Superior temporal gyrus (tissue), 1 donor: ENCODE results near the gene DPEP2NB.
"Not testable (repeated sequence)": the region's sequence is repeated elsewhere in the genome, so short reads cannot be mapped to it uniquely, and the experiment has no call there.

Experiments used
- DNase-seq: peaks from one replicate; pipeline ENCODE4 v3.0.0-alpha.2; 2016; ENCODE audit errors: extremely low spot score

DPEP2NB gene

GRCh38 chr16:68015681-68016080 lies at the start of gene DPEP2NB:
Gene DPEP2NB (minus strand): TSS chr16:68015911. CDS start chr16:68015770, 141 bp downstream.
- no peak for DNase-seq

GRCh38 chr16:68064791-68065365 lies 49.2 kb upstream of the DPEP2NB start:
- peak; percentile 73 for DNase-seq

GRCh38 chr16:68062910-68063393 lies 47.2 kb upstream of the DPEP2NB start:
- no peak for DNase-seq

- DNase-seq, result no peak
These were observed 45.7 kb upstream of the DPEP2NB start for GRCh38 chr16:68061396-68061795.

- DNase-seq, result no peak
These were observed 44.1 kb upstream of the DPEP2NB start for GRCh38 chr16:68059804-68060203.

GRCh38 chr16:68055395-68055794 lies 39.7 kb upstream of the DPEP2NB start:
- no peak for DNase-seq

- DNase-seq, result no peak
These were observed 33.7 kb upstream of the DPEP2NB start for GRCh38 chr16:68049449-68049848.

GRCh38 chr16:68047987-68048386 lies 32.3 kb upstream of the DPEP2NB start:
- DNase-seq, result no peak

- DNase-seq, result no peak
These were observed 30.4 kb upstream of the DPEP2NB start for GRCh38 chr16:68046106-68046505.

- DNase-seq, result no peak
These were observed 26.1 kb upstream of the DPEP2NB start for GRCh38 chr16:68041783-68042182.

- peak; percentile 79 for DNase-seq
These were observed 25.0 kb upstream of the DPEP2NB start for GRCh38 chr16:68040506-68041288.

- DNase-seq, result no peak
These were observed 22.3 kb upstream of the DPEP2NB start for GRCh38 chr16:68037841-68038597.

GRCh38 chr16:68035227-68035626 lies 19.5 kb upstream of the DPEP2NB start:
- DNase-seq, result no peak

GRCh38 chr16:68033101-68033500 lies 17.4 kb upstream of the DPEP2NB start:
- no peak for DNase-seq

GRCh38 chr16:68031951-68032350 lies 16.2 kb upstream of the DPEP2NB start:
- DNase-seq, result no peak

GRCh38 chr16:68030108-68030507 lies 14.4 kb upstream of the DPEP2NB start:
- not testable (repeated sequence) for DNase-seq

GRCh38 chr16:68028996-68029395 lies 13.3 kb upstream of the DPEP2NB start:
- DNase-seq, result no peak

- peak; percentile 97 for DNase-seq
These were observed 7.2 kb upstream of the DPEP2NB start, which contains the start of the genes DDX28 and DUS2 for GRCh38 chr16:68022728-68023537. Gene DDX28 (minus strand): TSS chr16:68023232. CDS start chr16:68023202, 30 bp downstream. Gene DUS2 (plus strand): TSS chr16:68023284. CDS start chr16:68038024, 14,740 bp downstream.

- no peak for DNase-seq
These were observed 6.6 kb upstream of the DPEP2NB start for GRCh38 chr16:68022278-68022727.

GRCh38 chr16:68021490-68021889 lies 5.8 kb upstream of the DPEP2NB start:
- no peak for DNase-seq

- DNase-seq, result no peak
These were observed 3.5 kb upstream of the DPEP2NB start for GRCh38 chr16:68019167-68019680.
